HG02870 (cell line): ENCODE measurements around the gene CCDC182.

Source experiments
- ATAC-seq: cut with Tn5 transposase; IDR thresholded peaks from one replicate; pipeline ENCODE4 v1.9.1; 2021; ENCODE audit warnings: mild to moderate bottlenecking, moderate library complexity; ENCODE audit not compliant: unreplicated experiment

Gene CCDC182

GRCh38 chr17:57730026-57730701, 14.9 kb downstream of the CCDC182 start:
- ATAC-seq: no peak

- no peak for ATAC-seq
These were observed 17.4 kb downstream of the CCDC182 start for GRCh38 chr17:57727630-57728175.

- no peak for ATAC-seq
These were observed 18.3 kb downstream of the CCDC182 start for GRCh38 chr17:57726838-57727237.

- no peak for ATAC-seq
These were observed 18.8 kb downstream of the CCDC182 start for GRCh38 chr17:57726213-57726790.

GRCh38 chr17:57724729-57725125, 20.4 kb downstream of the CCDC182 start:
- ATAC-seq: no peak

GRCh38 chr17:57724026-57724728, 20.9 kb downstream of the CCDC182 start:
- ATAC-seq: peak; percentile 57

DNA sequence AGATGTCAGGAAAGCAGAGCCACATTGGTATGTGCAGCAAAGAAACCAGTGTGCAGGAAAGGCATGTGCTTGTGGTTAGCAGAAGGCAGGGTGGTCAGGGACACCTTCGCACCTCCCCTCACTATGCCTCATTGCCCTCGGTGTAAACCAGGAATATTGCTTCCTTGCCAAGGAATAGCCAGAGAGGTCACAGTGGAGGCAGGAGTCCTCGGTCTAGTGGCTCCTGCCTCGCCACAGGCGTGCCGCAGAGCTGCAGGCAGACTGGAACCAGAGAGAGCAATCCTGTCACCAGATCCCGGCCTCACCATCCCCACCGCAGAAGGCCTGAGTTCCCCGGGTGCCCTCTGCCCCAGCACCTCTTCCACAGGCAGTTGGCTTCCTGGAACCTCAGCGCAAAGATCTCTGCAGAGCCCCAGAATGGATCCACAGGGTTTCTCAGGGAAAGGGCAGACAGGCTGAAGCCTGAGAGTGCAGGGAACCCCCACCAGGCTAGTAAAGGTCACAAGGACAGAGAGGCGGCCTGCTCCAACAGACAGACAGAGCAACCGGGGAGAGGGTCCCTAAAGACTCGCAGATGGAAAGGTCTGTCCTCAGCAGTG, 21.6 kb downstream of the CCDC182 start:
- no peak for ATAC-seq

GRCh38 chr17:57722704-57723043, 22.4 kb downstream of the CCDC182 start:
- no peak for ATAC-seq

DNA sequence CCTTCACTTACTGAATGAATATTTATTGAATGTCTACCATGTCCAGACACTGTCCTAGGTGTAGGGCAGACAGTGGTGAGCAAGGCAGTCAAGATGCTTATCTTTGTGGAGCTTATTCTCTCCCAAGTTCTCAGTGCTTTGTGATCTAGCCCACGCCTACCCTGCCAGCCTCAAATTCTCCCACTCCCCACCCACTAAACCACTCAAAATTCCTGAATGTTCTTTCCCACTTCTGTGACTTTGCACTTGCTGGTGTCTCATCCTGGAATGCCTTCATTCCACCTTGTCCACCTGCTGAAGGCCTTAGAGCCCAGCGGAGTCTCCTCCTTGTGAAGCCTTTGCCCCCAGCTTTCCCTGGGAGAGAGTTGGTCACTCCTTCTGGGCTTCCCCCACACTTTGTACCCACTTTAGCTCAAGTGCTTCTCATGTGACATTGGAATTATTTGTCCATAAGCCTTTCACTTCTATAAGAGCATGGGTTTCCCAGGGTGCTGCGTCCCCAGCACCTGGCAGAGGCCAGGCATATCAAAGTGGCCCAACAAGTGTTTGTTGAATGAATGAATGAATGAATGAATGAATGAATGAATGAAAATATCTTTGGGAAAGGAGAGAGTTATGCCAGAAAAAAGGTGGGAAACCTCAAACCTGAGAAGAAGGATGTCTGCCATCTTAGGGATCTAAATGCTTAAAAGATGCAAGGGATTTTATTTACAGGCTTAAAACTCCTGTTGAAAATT, 23.0 kb downstream of the CCDC182 start:
- ATAC-seq: no peak

DNA sequence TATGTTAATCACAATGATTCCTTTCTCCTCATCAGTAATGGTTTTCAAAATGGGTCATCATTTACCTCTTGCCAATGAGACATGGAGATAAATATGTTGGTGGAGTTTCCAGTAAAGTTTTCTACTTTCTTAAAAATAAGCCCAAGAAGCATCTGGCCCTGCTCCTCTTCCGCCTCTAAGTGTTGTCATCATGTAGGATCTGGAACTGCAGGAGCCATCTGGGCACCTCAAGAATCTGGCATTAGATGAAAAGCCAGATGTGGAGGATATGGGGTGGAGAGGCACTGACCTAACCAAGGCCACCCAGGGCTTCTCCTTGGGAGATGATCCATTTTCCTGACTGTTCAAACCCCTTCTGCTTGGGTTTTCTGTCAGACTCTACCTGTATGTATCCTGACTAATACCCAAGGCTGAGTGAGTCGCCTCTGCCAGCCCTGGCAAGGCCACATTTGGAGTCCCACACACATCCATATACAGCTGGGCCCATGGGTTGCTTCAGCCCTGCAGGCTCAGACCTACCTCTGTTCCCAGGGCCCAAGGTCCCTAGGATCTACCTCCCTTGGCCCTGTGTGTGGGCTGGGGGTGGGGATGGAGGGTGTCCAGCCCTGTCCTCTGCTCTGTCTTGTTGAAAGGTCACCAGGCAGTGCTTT, 24.6 kb downstream of the CCDC182 start:
- ATAC-seq: no peak

GRCh38 chr17:57718878-57719277, 26.2 kb downstream of the CCDC182 start:
- no peak for ATAC-seq

- ATAC-seq: no peak
These were observed 29.1 kb downstream of the CCDC182 start for GRCh38 chr17:57715981-57716380.

DNA sequence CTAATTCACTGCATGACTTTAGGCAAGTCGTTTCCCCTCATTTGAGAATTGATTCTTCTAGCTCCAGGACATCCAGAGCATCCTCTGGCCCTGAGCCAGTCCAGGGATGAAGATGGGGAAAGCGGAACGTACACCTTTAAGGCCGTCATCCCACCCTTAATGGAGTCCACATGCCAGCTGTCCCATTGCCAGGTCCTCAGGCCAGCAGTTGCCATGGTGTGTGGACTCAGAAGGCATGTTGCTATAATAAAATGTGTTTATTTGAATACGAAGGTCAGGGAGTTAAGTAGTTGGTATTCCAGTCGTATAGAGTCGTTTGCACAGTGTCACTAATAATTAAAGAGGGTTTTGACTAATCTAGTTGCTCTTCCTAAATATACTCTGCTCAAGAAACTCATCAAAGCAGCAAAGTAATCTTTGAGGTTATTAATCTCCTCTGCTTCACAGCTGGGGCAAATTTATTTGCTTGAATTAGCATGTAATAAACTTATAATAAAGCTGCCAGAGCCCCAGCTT, 30.4 kb downstream of the CCDC182 start:
- ATAC-seq: no peak

GRCh38 chr17:57713140-57713539, 32.0 kb downstream of the CCDC182 start:
- ATAC-seq: no peak

GRCh38 chr17:57708410-57708809, 36.7 kb downstream of the CCDC182 start:
- no peak for ATAC-seq

DNA sequence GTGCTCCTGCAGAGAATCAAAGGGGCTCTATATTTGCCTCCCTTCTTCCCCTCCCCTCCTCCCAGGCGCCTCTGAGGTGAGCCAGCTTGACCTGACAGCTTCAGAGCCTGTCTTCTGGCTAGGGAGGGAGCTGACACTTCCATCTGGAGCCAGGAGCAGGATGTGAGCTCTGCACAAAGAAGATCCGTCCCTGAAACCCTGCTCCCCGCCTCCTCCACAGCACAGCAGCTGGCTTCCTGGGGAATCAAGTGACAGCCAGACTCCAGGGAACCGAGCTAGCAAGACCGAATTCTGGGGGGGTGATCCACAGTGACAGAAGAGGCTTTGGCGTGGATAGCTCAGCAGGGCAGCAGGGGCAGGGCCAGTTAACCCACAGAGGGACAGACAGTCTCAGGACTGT, 37.2 kb downstream of the CCDC182 start:
- ATAC-seq: no peak

DNA sequence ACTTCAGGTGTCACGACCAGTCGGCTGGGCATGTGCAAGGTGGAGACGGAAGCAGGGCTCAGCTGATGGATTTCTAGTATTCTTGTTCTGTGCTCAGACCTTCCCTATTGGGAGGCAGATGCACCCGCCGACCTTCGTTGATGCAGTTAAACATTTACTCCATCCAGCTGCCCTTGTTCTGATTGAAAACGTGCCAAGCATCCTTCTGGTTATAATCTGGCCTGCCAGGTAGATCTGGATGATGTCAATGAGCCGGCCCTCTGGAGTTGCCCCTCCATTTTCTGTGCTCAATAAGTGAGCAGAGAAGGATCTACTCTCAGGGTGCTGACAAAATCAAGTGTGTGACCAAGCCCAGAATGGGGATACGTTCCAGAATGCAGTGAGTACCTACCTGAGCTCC, 38.3 kb downstream of the CCDC182 start:
- ATAC-seq: no peak

GRCh38 chr17:57705921-57706695, 39.0 kb downstream of the CCDC182 start:
- no peak for ATAC-seq

DNA sequence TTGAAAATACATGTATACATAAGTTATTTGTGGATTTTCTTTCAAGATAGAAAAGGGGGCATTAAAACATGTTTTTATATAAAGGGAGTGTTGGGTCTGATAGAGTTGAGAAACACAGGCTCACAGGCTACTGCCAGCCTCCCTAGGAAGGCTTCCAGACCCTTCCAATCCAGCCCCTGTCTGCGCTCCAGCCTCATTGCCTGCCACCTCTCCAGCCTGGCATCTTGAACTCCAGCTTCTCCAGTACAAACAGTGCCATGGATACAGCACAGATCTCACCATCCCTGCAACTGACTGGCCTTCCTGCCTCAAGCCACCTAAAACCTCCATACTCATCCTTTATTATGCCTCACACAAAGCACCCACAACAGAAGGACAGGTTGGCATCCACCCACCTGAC, 40.7 kb downstream of the CCDC182 start:
- ATAC-seq: no peak

GRCh38 chr17:57703273-57703672, 41.8 kb downstream of the CCDC182 start:
- ATAC-seq: no peak
